ENCODE results near the gene GNPTG.
A peak's percentile ranks its signal among the peaks of the same experiment; 100 is the strongest.

Gene GNPTG

DNA sequence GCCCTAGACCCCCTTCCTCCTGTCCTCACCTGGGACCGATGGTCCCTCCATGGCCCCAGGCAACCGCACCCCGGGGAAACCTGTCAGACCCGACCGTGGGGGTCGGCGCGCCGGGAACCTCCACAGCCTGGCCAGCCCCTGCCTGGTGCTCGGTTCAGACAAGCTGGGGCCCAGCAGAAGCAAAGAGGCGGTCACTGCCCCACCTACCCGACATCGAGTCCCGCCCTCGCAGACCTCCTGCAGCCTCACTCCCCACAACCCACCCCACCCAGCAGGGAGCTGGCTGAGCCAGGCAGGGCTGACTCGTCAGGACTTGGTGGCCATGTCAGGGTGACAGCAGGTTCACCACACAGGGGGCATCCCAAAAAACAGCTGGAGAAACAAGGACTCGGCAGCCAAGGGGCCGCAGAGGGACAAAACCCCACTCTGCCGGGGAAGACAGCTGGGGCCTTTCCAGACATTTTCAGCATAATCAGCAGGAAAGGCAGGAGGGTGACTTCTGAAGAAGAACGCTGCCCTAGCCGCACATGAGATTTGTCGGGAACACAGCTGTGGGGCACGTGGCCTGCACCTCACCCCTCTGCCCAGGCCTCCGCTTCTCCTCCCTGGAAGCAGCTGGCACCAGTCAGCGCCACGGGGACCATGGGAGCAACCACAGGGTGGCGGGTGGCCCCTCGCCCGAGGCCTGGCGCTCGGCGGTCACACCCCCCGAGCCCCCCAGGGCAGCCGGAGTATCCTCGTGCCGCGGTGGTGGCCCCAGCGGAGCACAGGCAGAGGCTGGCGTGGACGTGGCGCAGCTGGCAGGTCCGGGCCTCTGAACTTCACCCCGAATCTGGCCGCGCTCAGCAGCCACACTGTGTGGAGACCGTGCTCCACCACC, 22.9 kb downstream of the GNPTG start:
- DNase-seq = no peak

DNA sequence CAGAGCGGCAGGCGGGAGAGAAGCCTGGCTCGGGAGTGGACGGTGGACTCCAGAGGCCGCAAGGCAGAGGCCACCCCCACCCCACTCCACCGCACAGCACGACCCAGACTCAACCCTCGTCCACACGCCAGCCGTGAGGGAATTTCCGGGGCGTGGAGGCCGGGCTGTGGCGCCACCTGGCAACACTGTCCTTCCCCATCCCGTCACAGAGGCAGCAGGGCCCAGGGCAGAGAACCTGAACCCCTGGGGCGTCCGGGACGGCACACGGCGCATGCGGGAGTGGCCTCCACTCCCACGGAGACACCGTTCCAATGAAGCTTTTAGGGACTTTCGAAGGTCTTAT, 23.5 kb downstream of the GNPTG start:
- no peak for DNase-seq

DNA sequence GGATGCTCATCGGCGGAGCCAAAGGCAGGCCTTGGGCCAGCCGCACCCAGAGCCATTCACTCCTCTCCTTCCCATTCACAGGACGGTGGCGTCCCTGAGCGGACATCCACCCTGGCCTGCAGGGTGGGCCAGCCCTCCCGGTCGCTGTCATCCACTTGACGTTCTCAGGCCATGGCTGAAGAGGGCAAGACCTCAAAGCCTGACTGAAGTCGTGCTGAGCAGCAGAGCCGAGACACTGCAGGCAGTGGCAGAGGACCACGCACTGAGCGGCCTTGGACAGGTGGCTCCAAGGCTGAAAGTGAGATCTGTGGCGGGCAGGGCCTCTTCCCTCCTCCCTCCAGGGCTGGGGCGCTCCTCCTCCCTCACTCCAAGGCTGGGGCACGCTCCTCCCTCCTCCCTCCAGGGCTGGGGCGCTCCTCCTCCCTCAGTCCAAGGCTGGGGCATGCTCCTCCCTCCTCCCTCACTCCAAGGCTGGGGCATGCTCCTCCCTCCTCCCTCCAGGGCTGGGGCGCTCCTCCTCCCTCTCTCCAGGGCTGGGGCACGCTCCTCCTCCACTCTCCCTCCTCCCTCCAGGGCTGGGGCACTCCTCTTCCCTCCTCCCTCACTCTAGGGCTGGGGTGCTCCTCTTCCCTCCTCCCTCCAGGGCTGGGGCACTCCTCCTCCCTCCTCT, 24.1 kb downstream of the GNPTG start:
- no peak for DNase-seq

DNA sequence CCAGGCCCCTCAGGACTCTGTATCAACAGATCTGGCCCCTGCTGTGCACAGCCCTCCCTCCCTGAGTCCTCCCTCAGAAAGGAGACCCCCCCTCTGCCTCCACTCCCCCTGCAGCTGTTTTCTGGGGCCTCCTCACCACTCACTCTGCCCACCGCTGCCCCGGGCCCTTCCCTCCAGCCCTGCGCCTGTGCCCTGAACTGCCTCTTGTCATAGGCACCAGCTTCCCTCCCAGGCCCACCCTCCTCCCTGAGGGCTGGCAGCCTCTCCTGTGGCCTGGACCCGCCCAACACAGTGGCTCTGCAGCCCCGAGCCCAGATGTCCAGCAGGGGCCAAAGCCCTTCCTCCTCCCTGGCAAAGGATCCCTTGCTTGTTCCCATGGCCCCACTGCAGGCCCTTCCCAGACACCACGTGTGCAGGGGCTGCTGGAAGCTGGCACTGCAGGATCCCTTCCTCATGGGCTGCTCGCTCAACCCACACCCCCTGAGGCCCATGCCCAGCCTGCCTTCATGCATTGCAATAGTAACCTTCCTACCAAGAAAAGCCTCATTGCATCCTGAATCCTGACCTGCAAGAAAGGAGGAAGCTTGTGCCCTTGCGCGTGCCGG, 25.8 kb downstream of the GNPTG start:
- no peak for DNase-seq

DNA sequence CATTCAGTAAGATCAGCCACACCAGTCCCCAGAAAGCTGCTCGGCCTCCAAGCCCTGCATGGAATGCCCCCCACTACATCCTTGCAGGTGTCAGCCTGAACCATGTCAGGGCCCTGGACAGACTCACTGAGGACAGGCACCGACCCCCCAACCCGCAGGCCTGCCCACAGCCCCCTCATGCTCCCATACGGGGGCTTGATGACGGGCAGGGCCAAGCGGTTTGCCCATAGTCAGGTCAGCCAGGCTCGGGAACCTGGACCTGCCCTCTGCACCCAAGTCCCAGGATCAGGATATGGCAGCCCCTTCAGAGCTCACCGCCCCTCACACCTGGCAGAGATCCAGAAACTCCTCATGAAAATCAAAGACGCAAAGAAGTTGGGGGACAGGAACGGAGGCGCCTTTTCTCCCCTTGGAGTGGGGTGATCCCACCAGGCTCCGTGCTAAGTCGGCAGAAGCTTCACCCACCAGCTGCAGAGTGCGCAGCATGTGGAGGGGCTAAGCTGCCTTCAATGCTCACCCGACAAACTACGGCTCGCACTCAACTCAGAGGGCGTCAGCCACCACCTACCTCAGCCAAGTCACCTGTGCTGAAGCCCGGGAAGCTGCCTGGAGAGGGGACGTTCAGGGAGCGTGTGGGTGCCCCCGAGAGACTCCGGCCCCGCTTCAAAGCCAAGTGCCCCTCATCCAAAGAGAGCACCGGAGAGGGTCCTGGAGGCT, 26.5 kb downstream of the GNPTG start:
- DNase-seq = no peak

DNA sequence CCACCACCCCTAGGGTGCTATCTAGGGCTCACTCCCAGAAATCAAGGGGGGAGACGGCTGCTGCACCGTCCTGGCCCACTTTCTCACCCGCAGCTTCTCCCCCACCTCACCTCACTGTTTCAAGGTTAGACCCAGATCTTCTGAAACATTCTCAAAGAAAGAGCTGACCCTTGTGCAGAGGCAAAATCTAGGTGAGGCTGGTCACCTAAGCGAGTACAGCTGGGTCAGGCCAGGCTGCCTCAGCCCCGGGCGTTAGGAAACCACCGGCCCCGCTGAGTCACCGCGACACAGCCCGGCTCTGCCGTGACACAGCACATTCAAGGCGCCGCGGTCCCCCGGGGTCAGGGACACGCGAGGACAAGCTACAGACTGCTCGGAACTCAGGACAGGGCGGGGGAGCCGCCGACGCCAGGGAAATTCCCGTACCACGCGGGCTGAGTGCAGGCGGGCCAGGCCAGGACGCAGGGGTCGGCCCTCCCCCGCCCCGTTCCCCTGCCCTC, 27.1 kb downstream of the GNPTG start:
- DNase-seq = peak; percentile 54 to 62

DNA sequence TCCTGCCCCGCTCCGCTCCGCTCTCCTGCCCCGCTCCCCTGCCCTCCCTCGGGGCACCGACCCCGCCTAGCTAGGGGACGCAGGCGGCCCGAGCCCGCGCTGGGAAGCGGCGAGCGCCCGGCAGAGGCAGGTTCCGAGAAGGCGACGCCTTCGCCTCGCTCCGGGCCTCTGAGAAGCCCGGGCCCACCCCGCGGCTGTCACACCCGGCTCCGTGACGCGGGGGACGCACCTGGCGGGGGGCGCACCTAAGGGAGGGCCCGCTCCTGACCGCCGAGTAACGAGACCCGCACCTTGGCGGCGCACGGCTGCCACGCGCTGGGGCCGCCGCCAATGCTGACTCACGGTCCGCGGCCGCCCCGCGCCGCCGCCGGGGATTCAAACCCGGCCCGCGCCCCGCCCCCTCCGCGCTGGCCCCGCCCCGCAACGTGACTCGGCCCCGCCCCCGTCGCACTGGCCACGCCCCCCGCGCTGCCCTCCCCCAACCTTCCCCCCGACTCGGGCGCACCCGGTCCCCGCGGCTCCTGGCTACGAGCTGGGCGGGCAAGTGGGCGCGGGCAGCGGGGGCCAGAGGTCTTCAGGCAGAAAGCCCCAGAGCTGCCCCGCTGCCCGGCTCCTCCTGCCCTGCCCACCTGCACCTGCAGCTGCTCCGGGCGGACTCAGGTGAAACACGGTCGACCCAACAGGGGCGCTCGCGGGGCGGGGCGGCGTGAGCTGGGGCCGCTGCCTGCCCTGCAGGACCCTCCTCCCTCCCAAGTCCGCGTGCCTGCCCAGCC, 27.8 kb downstream of the GNPTG start:
- DNase-seq = peak; percentile 56 to 58

DNA sequence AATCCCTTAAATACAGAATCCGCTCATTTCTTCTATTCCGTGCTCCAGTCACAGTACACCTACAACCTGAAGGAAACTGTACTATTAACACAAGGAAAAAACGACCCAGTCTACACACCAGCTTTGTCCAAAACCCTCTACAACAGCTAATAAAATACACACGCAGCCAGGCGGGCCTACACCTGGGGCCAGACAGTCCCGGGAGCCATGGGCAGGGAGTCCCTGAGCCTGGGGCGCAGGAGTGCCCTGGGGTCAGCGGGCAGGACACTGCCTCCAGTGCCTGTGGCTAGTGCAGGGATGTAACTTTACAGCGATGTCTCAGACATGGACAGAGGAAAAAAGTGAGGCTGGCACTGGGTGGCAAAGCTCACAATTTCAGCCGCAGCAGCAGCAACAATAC, 28.5 kb downstream of the GNPTG start:
- DNase-seq = no peak

DNA sequence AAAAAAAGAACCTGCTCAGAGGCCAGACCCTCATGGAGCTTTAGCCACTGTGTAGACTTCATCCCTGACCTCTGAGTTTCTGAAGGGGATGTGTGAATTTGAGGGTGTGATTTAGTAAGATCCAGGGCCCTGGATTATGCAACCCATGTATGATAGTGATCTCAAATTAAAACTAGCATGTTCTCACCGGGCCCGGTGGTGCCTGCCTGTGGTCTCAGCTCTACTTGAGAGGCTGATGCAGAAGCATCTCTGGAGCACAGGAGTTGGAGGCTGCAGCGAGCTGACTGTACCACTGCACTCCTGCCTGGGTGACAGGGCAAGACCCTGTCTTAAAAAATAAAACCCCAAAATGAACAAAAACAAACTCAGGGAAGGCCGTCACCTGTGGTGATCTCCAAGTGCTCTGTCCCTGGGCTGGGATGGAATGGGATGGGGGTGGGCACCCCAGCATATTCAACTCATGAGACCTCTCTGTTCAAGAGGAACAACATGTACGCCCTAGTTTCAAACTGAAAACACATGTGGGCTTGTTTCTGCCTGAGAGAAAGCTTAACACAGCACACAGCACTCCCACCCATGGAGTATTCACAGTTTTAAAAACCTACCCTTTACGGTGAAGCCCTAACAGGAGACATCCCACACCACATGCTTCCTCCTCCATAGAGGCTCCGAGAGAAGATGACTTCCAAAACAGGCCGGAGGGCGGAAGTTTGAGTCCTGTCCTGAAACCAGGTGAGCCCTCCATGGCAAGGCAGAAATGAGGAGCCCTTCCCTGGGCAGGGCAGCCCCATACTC, 30.1 kb downstream of the GNPTG start:
- no peak for DNase-seq

DNA sequence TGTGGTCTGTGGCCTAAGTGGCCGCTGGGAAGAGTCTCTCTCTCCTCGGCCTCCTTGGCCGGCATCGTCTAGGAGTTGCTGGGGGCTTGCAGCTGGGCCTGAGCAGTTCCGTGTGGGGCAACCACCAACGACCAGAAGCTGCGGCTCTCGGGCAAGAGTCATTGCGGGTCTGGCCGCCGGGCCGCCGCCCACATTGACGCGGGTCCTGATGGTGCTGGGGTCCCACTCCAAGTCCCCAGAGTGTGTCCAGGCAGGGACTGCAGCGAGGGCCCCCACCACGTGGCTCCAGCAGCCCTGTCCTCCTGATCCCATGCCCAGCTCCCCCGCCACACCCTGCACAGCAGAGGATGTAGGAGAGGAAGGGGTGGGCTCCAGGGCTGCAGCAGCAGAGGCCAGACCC, 31.8 kb downstream of the GNPTG start:
- DNase-seq = no peak

DNA sequence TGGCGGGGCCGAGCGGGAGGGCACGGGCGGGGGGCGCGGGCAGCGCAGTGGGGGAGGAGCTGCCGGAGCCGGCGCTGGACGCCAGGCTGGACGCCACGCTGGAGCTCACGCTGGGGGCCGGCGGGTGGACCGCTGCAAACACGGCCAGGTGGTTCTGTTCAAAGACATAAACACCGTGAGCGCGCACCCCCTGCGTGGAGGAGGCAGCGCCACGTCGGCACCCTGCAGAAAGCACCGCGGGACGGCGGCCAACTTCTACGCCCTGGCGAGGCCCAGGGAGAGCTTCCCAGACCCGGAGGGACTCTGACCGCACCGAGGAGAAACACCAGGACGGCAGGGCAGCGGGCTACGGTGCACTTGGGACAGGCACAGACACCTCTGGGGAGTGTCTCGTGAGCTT, 33.5 kb downstream of the GNPTG start:
- DNase-seq = no peak

DNA sequence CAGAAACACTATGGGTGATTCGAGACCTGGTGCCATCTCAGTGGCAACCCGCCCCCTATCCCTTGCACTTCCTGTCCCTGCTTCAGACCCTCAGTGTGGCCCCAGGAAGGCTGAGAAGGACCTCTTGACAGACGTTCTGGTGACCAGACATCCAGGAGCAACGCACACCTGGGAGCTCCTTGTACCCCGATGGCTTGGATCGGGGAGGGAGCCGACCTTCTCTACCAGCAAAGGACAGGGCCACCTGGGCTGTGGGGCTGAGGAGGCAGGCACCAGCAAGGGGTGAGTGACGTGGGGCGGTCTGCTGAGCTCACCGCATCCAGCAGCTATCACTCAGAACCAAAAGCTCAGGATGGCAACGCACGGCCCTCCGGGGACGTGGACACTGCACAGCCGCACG, 35.6 kb downstream of the GNPTG start:
- DNase-seq = no peak

DNA sequence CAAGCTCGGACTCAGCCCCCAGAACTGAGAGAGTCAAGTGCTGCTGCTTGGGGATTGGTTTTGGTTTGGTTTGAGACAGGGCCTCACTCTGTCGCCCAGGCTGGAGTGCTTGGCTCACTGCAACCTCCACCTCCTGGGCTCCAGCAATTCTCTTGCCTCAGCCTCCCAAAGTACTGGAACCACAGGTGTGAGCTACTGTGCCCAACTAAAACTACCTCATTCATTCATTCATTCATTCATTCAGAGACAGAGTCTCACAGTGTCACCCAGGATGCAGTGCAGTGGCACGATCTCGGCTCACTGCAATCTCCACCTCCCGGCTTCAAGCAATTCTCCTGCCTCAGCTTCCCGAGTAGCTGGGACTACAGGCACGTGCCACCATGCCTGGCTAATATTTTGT, 38.0 kb downstream of the GNPTG start:
- DNase-seq = no peak

DNA sequence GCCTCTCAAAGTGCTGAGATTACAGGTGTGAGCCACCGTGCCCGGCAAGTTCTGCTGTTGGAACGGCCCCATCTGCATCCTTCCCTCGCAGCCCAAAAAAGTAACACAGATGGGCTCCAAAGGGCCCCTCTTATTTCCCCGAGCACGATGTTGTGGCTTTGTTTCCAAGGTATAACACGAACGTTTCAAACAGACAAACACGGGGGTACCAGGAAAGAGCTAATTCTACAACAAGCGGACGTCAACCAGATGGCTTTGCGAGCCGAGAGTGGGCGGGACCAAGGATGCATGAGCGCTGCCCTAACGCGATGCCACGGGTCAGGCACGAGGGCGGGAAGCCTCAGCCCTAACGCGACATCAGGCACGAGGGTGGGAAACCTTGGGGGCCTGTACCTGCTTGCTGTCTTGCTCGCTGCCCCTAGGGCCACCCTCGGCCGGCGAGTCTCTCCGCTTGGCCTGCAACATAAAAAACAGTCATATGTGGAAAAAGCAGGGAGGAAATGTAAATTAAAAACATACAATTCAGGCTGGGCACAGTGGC, 38.6 kb downstream of the GNPTG start:
- no peak for DNase-seq

DNA sequence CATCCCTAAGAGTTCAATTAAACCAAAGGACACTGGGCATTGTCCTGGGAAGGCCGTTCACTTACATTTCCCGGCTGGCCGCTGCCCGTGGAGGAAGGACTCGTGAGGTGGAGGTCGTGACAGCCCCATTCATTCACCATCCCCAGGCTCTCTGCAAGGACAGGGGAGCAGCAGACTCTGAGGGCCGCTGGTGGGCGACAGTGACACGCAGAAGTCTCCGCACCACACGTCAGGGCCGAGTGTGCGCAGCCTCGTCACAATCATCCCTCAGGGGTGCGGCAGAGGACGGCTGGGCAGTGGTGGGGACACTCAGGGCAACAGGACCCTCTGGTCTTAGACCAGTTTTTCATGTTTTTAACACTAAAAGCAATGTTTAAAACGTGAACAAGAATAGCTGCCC, 41.1 kb downstream of the GNPTG start:
- DNase-seq = no peak

DNA sequence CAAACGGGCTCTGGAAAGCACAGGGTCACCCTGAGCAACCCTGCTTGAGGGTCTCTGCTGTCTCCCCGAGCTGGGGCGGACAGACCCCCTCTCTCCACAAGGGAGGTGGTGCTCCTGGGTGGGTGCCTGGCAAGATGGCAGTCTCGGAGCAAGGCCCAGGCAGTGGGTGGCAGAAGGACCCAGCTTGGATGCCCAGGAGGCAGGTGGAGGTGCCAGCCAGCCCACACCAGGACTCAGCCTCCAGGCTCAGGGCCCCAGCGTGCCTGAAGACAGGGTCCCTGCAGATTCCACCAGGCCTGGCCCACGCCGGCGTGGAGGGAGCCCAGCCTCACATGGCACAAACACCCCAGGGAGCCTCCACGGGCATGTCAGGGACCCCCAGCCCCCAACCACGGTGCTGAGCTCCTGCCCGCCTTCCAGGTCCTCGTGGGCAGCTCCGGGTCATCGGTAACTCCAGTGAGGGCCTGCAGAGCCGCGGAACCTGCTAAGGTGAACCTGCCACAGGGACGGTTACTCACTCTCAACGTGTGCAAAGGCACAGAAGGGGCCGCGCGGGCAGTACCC, 42.0 kb downstream of the GNPTG start:
- no peak for DNase-seq

DNA sequence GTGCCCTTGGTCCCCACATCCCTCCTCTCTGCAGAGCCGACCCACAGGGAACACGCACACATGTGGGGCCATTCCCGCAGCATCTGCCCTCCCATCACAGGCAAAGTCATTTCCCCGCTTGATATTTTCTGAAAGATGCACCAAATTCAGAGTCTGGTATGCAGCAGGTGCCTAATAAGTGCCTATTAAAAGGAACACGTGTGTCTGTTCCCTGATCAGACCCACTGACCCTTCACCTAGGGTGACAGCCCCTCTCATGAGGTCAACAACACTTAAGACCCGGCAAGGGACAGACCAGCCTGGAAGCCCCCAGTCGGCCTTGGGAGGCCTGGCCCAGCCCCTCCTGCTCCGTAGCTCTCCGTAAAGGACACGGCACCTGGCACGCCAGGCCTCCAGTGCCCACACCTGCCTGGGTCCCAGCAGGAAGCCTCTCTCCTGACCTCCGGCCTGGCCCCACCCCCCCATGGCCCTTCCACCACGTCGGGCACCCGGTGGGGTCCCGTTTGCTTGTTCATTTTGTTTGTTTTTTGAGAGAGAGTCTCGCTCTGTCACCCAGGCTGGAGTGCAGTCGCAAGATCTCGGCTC, 42.7 kb downstream of the GNPTG start:
- DNase-seq = no peak

DNA sequence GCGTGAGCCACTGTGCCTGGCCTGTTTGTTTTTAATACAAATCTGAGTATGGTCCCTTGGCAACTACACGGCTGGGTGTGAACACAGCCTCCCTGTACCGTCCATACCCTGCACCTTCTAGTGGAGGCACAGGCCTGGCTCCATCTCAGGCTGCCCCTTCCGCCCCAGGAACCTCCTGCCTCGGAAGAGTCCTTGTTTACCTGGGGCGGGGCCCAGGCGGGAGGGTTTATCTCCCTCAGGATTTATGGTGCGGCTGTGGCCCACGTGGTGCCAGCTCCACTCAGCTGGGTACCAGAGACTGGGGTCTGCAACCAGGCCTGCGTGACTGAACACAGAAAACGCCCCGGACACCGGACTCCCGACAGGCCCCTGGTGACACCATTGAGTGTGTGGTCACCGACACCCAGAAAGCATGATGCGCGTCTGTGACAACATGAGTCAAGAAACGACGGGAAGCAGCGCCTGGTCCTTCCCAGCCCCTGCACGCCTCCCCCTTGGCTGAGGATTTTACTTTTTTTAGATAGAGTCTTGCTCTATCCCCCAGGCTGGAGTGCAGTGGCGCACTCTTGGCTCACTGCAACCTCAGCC, 43.8 kb downstream of the GNPTG start:
- DNase-seq = no peak

DNA sequence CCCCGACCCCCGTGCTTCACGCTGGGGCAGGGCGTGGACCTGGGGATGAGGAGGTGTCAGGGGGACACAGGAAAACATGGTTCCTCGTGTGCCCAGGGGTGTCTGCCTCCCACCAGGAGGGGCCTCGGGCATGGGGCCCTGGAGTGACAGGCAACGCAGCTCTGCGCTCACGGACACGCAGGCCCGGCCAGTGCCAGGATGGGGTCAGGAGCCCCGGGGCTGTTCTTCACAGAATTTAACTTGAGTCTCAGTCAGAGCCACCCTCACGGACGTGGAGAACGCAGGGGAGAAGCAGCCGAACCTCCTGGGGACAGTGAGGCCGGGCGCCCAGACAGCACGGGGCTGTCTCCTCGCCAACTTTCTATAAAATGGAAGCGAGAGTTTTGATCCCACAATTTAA, 46.0 kb downstream of the GNPTG start:
- DNase-seq = no peak

DNA sequence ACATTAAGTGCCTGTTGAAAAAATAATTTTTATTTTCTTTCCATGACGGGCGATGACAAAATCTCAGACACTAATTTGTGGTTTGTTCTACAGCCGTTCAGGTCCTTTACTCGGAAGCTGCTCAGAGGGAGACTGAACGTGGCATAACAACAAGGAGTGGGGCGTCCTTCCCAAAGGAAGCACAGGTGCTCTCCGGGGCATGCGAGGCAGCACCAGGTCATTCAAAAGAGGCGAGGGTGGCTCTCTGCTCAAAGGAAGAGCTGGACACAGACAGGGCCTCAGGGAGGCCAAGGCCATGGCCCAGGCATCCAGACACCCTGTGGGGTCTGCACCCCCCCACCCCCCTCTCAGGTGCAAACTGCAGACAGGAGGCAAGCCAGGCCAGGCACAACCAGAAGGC, 46.6 kb downstream of the GNPTG start:
- DNase-seq = no peak

All from activated CD4-positive, alpha-beta T cell treated with anti-CD3 and anti-CD28 coated beads, Interleukin-2, amount 50 U/mL, for 4 hours (primary cell).